ENCODE measurements around the gene ITGB3BP.

GRCh38 chr1:63533931-63534330 lies 10.9 kb upstream of the ITGB3BP start:
- TF ChIP-seq, protein P1, sequence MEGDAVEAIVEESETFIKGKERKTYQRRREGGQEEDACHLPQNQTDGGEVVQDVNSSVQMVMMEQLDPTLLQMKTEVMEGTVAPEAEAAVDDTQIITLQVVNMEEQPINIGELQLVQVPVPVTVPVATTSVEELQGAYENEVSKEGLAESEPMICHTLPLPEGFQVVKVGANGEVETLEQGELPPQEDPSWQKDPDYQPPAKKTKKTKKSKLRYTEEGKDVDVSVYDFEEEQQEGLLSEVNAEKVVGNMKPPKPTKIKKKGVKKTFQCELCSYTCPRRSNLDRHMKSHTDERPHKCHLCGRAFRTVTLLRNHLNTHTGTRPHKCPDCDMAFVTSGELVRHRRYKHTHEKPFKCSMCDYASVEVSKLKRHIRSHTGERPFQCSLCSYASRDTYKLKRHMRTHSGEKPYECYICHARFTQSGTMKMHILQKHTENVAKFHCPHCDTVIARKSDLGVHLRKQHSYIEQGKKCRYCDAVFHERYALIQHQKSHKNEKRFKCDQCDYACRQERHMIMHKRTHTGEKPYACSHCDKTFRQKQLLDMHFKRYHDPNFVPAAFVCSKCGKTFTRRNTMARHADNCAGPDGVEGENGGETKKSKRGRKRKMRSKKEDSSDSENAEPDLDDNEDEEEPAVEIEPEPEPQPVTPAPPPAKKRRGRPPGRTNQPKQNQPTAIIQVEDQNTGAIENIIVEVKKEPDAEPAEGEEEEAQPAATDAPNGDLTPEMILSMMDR (IDR thresholded peaks at IDR 0.05) = no peak
- TF ChIP-seq POLR2A (IDR thresholded peaks at IDR 0.05) = no peak

Measured in Peyer's patch (tissue), 4 donors.